ENCODE measurements around the gene RNF44.

DNA sequence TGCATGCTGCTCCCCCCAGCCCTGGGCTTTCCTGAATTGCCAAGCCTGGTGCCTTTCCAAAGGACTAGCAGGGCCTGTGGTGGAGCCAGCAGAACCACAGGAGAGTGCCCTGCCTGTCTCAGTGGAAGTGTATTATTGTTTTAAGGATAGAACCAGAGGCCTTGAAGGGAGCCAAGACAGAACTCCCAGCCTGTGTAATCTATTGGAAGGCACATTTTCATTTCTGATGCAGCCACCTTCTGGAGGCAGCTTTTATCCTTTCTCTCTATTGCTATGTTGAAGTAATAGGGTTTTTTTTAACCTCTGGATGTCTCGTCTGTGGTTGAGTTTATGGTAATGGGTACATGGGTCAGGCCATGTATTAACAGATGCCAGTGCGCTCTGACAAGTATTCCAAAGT lies 29.3 kb downstream of the RNF44 start:
- TF ChIP-seq EZH2 (IDR thresholded peaks at IDR 0.05; ENCODE audit: borderline replicate concordance, low read length) = no peak
- TF ChIP-seq, protein P1, sequence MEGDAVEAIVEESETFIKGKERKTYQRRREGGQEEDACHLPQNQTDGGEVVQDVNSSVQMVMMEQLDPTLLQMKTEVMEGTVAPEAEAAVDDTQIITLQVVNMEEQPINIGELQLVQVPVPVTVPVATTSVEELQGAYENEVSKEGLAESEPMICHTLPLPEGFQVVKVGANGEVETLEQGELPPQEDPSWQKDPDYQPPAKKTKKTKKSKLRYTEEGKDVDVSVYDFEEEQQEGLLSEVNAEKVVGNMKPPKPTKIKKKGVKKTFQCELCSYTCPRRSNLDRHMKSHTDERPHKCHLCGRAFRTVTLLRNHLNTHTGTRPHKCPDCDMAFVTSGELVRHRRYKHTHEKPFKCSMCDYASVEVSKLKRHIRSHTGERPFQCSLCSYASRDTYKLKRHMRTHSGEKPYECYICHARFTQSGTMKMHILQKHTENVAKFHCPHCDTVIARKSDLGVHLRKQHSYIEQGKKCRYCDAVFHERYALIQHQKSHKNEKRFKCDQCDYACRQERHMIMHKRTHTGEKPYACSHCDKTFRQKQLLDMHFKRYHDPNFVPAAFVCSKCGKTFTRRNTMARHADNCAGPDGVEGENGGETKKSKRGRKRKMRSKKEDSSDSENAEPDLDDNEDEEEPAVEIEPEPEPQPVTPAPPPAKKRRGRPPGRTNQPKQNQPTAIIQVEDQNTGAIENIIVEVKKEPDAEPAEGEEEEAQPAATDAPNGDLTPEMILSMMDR (conservative IDR thresholded peaks at IDR 0.05 in 1 of 2, IDR thresholded peaks at IDR 0.05 in 1 of 2; ENCODE audit: extremely low read depth in 1 of 2, insufficient read depth in 1 of 2, low read depth in 1 of 2, low read length in 2 of 2) = no peak
